ENCODE data around the gene FOXC1.

Gene FOXC1

GRCh38 chr6:1654054-1654453, 44.3 kb downstream of the FOXC1 start:
- DNase-seq (ENCODE audit: low spot score), result no peak
- in situ Hi-C loops (cut with MboI; ENCODE audit: low pct_unique_long_range_greater_than_20kb, low sequenced_read_pairs, unreplicated experiment), result no loop called here
- TF ChIP-seq CTCF (IDR thresholded peaks at IDR 0.05; ENCODE audit: extremely low read depth, insufficient read depth, missing control alignments), result no peak

GRCh38 chr6:1657116-1657770, 47.5 kb downstream of the FOXC1 start:
- no peak for TF ChIP-seq CTCF (IDR thresholded peaks at IDR 0.05; ENCODE audit: extremely low read depth, insufficient read depth, missing control alignments)
- DNase-seq (ENCODE audit: low spot score), result no peak
- in situ Hi-C loops (cut with MboI; ENCODE audit: low pct_unique_long_range_greater_than_20kb, low sequenced_read_pairs, unreplicated experiment), result no loop called here

- no peak for TF ChIP-seq CTCF (IDR thresholded peaks at IDR 0.05; ENCODE audit: extremely low read depth, insufficient read depth, missing control alignments)
- no peak for DNase-seq (ENCODE audit: low spot score)
- in situ Hi-C loops (cut with MboI; ENCODE audit: low pct_unique_long_range_greater_than_20kb, low sequenced_read_pairs, unreplicated experiment), result no loop called here
Measured at GRCh38 chr6:1657771-1658165, 48.1 kb downstream of the FOXC1 start.

GRCh38 chr6:1658212-1659005, 48.7 kb downstream of the FOXC1 start:
- DNase-seq (ENCODE audit: low spot score), result no peak
- in situ Hi-C loops (cut with MboI; ENCODE audit: low pct_unique_long_range_greater_than_20kb, low sequenced_read_pairs, unreplicated experiment), result no loop called here
- TF ChIP-seq CTCF (IDR thresholded peaks at IDR 0.05; ENCODE audit: extremely low read depth, insufficient read depth, missing control alignments), result no peak

- DNase-seq (ENCODE audit: low spot score), result no peak
- no peak for TF ChIP-seq CTCF (IDR thresholded peaks at IDR 0.05; ENCODE audit: extremely low read depth, insufficient read depth, missing control alignments)
- in situ Hi-C loops (cut with MboI; ENCODE audit: low pct_unique_long_range_greater_than_20kb, low sequenced_read_pairs, unreplicated experiment), result no loop called here
Measured at GRCh38 chr6:1659816-1660215, 50.1 kb downstream of the FOXC1 start.

- TF ChIP-seq CTCF (IDR thresholded peaks at IDR 0.05; ENCODE audit: extremely low read depth, insufficient read depth, missing control alignments), result no peak
- in situ Hi-C loops (cut with MboI; ENCODE audit: low pct_unique_long_range_greater_than_20kb, low sequenced_read_pairs, unreplicated experiment), result no loop called here
- DNase-seq (ENCODE audit: low spot score), result no peak
Measured at GRCh38 chr6:1662534-1662933, 52.8 kb downstream of the FOXC1 start.
